CD4-positive, alpha-beta T cell treated with Interleukin-4 for 4 hours (primary cell): Measurements from ENCODE around the gene RAI1.

Experiments used
- DNase-seq: peaks from one replicate; pipeline ENCODE4 v3.0.0-alpha.2; 2020

RAI1 gene

GRCh38 chr17:17819111-17819510, 137.9 kb downstream of the RAI1 start:
- no peak for DNase-seq

- peak; percentile 85 for DNase-seq
These were observed 138.3 kb downstream of the RAI1 start for GRCh38 chr17:17819561-17819995.

- DNase-seq, result no peak
These were observed 138.8 kb downstream of the RAI1 start for GRCh38 chr17:17820046-17820445.

- DNase-seq, result no peak
These were observed 139.4 kb downstream of the RAI1 start for GRCh38 chr17:17820463-17821158.

- no peak for DNase-seq
These were observed 140.9 kb downstream of the RAI1 start for GRCh38 chr17:17822189-17822588.

GRCh38 chr17:17822616-17823015, 141.4 kb downstream of the RAI1 start:
- no peak for DNase-seq

GRCh38 chr17:17823433-17824118, 142.3 kb downstream of the RAI1 start:
- DNase-seq, result peak; percentile 81

GRCh38 chr17:17824119-17824782, 143.0 kb downstream of the RAI1 start:
- DNase-seq, result no peak

- DNase-seq, result no peak
These were observed 143.7 kb downstream of the RAI1 start for GRCh38 chr17:17824783-17825614.

- no peak for DNase-seq
These were observed 145.1 kb downstream of the RAI1 start for GRCh38 chr17:17826342-17826713.

GRCh38 chr17:17826942-17827785, 145.9 kb downstream of the RAI1 start:
- no peak for DNase-seq

- no peak for DNase-seq
These were observed 146.8 kb downstream of the RAI1 start for GRCh38 chr17:17827826-17828621.

GRCh38 chr17:17830269-17830567, 149.0 kb downstream of the RAI1 start:
- DNase-seq, result no peak

GRCh38 chr17:17830740-17831207, 149.5 kb downstream of the RAI1 start:
- DNase-seq, result no peak

GRCh38 chr17:17831208-17832031, 150.2 kb downstream of the RAI1 start:
- DNase-seq, result no peak

GRCh38 chr17:17832032-17832363, 150.7 kb downstream of the RAI1 start:
- DNase-seq, result no peak

GRCh38 chr17:17833658-17834357, 152.6 kb downstream of the RAI1 start:
- no peak for DNase-seq

- no peak for DNase-seq
These were observed 153.7 kb downstream of the RAI1 start for GRCh38 chr17:17834974-17835373.

- DNase-seq, result no peak
These were observed 154.4 kb downstream of the RAI1 start for GRCh38 chr17:17835415-17836249.
